ENCODE measurements around the gene ZNF468.
"Not testable (repeated sequence)": the region's sequence is repeated elsewhere in the genome, so short reads cannot be mapped to it uniquely, and the experiment has no call there.

ZNF468 gene

GRCh38 chr19:52834289-52834688, 23.1 kb downstream of the ZNF468 start:
- in situ Hi-C loops (cut with MboI; ENCODE audit: low pct_unique_long_range_greater_than_20kb, low sequenced_read_pairs): not testable (repeated sequence)

DNA sequence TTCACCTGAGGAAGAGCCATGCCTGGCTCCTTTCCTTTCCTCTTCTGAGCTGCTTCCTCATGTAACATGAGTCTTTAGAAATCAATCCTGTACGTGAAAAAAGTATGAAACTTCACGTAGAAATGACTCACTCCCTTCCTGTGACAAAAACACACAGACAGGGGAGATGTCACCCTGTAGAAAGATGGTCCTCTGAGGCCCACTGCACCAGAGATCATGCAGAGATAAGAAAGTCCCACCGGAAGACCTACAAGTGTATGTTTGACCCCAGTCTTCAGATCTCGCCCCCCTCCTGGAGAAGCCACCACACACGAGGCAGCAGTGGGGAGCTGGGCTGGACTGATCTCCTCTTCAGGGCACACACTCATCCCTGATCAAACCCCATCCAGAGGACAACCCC, 23.9 kb downstream of the ZNF468 start:
- DNase-seq; in situ Hi-C loops (cut with MboI; ENCODE audit: low pct_unique_long_range_greater_than_20kb, low sequenced_read_pairs): not testable (repeated sequence)

More at GRCh38 chr19:52834289-52834688, 23.1 kb downstream of the ZNF468 start:
- DNase-seq: not testable (repeated sequence)

DNA sequence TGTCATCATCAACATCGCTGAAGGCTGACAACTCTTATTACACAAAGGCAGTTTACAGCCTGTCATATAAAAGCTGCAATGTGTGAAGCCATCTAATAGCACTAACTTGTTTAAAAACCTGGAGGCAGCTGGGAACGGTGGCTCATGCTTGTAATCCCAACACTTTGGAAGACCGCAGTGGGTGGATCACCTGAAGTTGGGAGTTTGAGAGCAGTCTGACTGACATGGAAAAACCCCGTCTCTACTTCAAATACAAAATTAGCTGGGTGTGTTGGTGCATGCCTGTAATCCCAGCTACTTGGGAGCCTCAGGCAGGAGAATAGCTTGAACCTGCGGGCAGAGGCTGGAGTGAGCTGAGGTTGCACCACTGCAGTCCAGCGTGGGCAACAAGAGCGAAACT, 27.6 kb downstream of the ZNF468 start:
- DNase-seq; in situ Hi-C loops (cut with MboI; ENCODE audit: low pct_unique_long_range_greater_than_20kb, low sequenced_read_pairs): not testable (repeated sequence)

GRCh38 chr19:52825765-52826164, 31.7 kb downstream of the ZNF468 start:
- in situ Hi-C loops (cut with MboI; ENCODE audit: low pct_unique_long_range_greater_than_20kb, low sequenced_read_pairs): no loop called here
- DNase-seq: no peak

GRCh38 chr19:52823676-52824075, 33.7 kb downstream of the ZNF468 start:
- in situ Hi-C loops (cut with MboI; ENCODE audit: low pct_unique_long_range_greater_than_20kb, low sequenced_read_pairs): no loop called here
- no peak for DNase-seq

DNA sequence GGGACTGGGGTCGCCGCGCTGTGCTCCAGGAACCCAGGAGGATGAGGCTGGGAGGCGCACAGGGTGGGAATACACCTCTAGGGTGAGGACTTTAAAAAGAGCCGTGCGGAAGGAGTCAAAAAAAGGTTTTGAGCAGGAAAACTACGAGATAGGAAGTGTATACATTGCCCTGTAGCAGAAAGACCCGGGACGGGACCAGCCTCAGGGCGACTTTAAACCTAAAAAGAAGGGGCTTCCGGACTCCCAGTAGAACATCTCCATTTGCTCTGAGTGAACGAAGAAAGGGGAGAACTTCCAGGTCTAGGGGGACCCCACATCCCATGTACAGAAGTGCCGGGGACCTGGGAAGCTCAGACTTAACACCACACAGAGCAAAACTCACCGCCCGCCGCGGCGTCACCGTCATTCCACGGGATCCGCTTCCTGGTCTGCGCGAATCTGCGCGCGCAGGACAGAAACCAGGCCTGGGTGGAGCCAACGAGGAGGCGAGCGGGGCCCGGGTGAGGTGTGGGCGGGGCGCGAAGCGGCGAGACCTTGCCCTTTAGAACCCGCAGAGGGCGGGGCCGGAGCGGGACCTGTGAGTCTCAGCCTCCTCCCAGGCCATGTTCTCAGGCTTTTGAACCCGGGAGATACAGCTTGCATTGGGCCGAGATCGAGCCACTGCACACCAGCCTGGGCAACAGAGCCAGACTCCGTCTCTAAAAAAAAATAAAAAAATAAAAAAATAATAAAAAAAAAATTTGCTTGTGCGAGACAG, 36.0 kb downstream of the ZNF468 start, which contains the start of gene ZNF28:
Gene ZNF28, minus strand, starts transcription at position 430 of the 757 bp plus-strand sequence. CDS start 3,675 bp downstream, outside the sequence.
- DNase-seq: peak; percentile 31
- in situ Hi-C loops (cut with MboI; ENCODE audit: low pct_unique_long_range_greater_than_20kb, low sequenced_read_pairs): not testable (repeated sequence)

- in situ Hi-C loops (cut with MboI; ENCODE audit: low pct_unique_long_range_greater_than_20kb, low sequenced_read_pairs); DNase-seq: not testable (repeated sequence)
Measured at GRCh38 chr19:52820472-52821203, 36.8 kb downstream of the ZNF468 start.

GRCh38 chr19:52809801-52810200, 47.6 kb downstream of the ZNF468 start:
- no peak for DNase-seq
- in situ Hi-C loops (cut with MboI; ENCODE audit: low pct_unique_long_range_greater_than_20kb, low sequenced_read_pairs): no loop called here

DNA sequence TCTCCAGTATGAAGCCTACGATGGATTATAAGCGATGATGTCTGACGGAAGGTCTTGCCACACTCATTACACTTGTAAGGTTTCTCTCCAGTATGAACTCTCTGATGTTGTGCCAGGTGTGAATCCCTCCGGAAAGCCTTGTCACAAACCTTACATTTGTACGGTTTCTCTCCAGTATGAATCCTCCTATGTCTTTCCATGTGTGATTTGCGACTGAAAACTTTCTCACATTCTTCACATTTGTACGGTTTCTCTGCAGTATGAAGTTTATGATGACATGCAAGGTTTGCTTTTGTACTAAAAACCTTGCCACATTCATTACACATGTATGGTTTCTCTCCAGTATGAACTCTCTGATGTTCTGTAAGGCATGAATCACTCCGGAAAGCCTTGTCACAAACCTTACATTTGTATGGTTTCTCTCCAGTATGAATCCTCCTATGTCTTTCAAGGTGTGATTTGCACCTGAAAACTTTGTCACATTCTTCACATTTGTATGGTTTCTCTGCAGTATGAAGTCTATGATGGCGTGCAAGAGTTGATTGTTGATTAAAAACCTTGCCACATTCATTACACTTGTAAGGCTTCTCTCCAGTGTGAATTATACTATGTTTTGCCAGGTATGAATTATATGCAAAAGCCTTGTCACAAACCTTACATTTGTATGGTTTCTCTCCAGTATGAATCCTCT, 57.3 kb downstream of the ZNF468 start:
- DNase-seq; in situ Hi-C loops (cut with MboI; ENCODE audit: low pct_unique_long_range_greater_than_20kb, low sequenced_read_pairs): not testable (repeated sequence)

DNA sequence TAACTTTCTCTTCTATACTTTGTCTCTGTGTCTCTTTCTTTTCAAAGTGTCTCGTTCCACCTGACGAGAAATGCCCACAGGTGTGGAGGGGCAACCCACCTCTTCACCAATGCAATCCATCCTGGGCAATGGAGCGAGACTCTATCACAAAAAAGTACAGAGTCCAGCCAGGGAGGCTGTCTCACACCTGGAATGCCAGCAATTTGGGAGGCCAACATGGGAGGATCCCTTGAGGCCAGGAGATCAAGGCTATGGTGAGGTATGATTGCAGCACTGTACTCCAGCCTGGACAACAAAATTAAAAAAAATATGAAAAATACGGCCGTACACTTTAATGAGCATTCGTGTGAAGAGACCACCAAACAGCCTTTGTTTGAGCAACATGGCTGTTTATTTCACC, 68.0 kb downstream of the ZNF468 start:
- in situ Hi-C loops (cut with MboI; ENCODE audit: low pct_unique_long_range_greater_than_20kb, low sequenced_read_pairs): no loop called here
- no peak for DNase-seq

Measured in KBM-7 (cell line).